GM19372 (cell line): ENCODE data around the gene ZBED1.
"Not testable (repeated sequence)": the region's sequence is repeated elsewhere in the genome, so short reads cannot be mapped to it uniquely, and the experiment has no call there.

ENCODE experiments used
- ATAC-seq: cut with Tn5 transposase; IDR thresholded peaks from one replicate; pipeline ENCODE4 v1.9.1; 2021; ENCODE audit warnings: mild to moderate bottlenecking, low read depth, moderate library complexity; ENCODE audit not compliant: unreplicated experiment

The ZBED1 gene

GRCh38 chrX:2500803-2501558 lies at the start of gene ZBED1, which contains the start of gene DHRSX:
TSS of gene ZBED1 (minus strand) at chrX:2500976. CDS start at chrX:2490719, 10,257 bp downstream.
TSS of gene DHRSX (minus strand) at chrX:2500976. CDS start at chrX:2500925, 51 bp downstream.
- ATAC-seq: peak; percentile 67

- no peak for ATAC-seq
Observed at GRCh38 chrX:2549876-2550275, 49.1 kb upstream of the ZBED1 start.

- no peak for ATAC-seq
Observed at GRCh38 chrX:2548711-2549423, 48.1 kb upstream of the ZBED1 start.

- ATAC-seq: no peak
Observed at GRCh38 chrX:2547736-2548135, 47.0 kb upstream of the ZBED1 start.

- no peak for ATAC-seq
Observed at GRCh38 chrX:2546496-2546895, 45.7 kb upstream of the ZBED1 start.

GRCh38 chrX:2545144-2545543 lies 44.4 kb upstream of the ZBED1 start:
- no peak for ATAC-seq

- no peak for ATAC-seq
Observed at GRCh38 chrX:2542826-2543521, 42.2 kb upstream of the ZBED1 start.

GRCh38 chrX:2541603-2542002 lies 40.8 kb upstream of the ZBED1 start:
- no peak for ATAC-seq

GRCh38 chrX:2540426-2540947 lies 39.7 kb upstream of the ZBED1 start:
- no peak for ATAC-seq

- no peak for ATAC-seq
Observed at GRCh38 chrX:2539586-2539985, 38.8 kb upstream of the ZBED1 start.

- no peak for ATAC-seq
Observed at GRCh38 chrX:2538031-2538757, 37.4 kb upstream of the ZBED1 start.

GRCh38 chrX:2536974-2537373 lies 36.2 kb upstream of the ZBED1 start:
- ATAC-seq: no peak

GRCh38 chrX:2536141-2536540 lies 35.4 kb upstream of the ZBED1 start:
- no peak for ATAC-seq

GRCh38 chrX:2534261-2535021 lies 33.7 kb upstream of the ZBED1 start:
- not testable (repeated sequence) for ATAC-seq

- ATAC-seq: no peak
Observed at GRCh38 chrX:2533424-2533823, 32.6 kb upstream of the ZBED1 start.

GRCh38 chrX:2526390-2526789 lies 25.6 kb upstream of the ZBED1 start:
- ATAC-seq: no peak

- no peak for ATAC-seq
Observed at GRCh38 chrX:2523911-2524310, 23.1 kb upstream of the ZBED1 start.

- peak; percentile 59 for ATAC-seq
Observed at GRCh38 chrX:2521927-2522386, 21.2 kb upstream of the ZBED1 start.

- ATAC-seq: peak; percentile 65
Observed at GRCh38 chrX:2521092-2521926, 20.5 kb upstream of the ZBED1 start.
